ENCODE data around the gene RPS19.

GRCh38 chr19:41860419-41861115 is 512 bp downstream of the RPS19 start:
- no peak for TF ChIP-seq FOXK2 (IDR thresholded peaks at IDR 0.05)
- TF ChIP-seq SIN3A (IDR thresholded peaks at IDR 0.05; ENCODE audit: low read depth, low read length): no peak; the same call in 1 of the 2 replicates
- no peak for TF ChIP-seq POLR2AphosphoS5 (IDR thresholded peaks at IDR 0.05; ENCODE audit: low read length)
- no peak for TF ChIP-seq SMARCA5 (IDR thresholded peaks at IDR 0.05)
- TF ChIP-seq CTCF (IDR thresholded peaks at IDR 0.05 in 2 of 3, conservative IDR thresholded peaks at IDR 0.05 in 1 of 3; ENCODE audit: control insufficient read depth in 2 of 3, extremely low read depth in 1 of 3, insufficient read depth in 1 of 3, low read depth in 3 of 3, low read length in 3 of 3): no peak
- TF ChIP-seq RELB (IDR thresholded peaks at IDR 0.05; ENCODE audit: low read depth): no peak
- no peak for TF ChIP-seq TCF12 (IDR thresholded peaks at IDR 0.05; ENCODE audit: low read depth, low read length)
- no peak for TF ChIP-seq HDAC6 (IDR thresholded peaks at IDR 0.05; ENCODE audit: unreplicated experiment)
- TF ChIP-seq FOXM1 (IDR thresholded peaks at IDR 0.05; ENCODE audit: low read depth, low read length): no peak

Data from GM12878 (cell line).